Calu3 (cell line): ENCODE measurements around the gene ARHGAP45. TPM values are rescaled to one million over a fixed set of nuclear protein-coding genes. Genes with fewer than 3 reads are reported as not detected.

ENCODE experiments used
- BruUV-seq: library from RNA; stranded (reverse); fragments of 400-500 nt; replicated peaks from 2 replicates; lab custom pipeline; 2021; lab: Mats Ljungman, UMichigan
- CTCF ChIA-PET: fragments of 300-600 bp; sonication (Branson Sonifier 250); formaldehyde crosslinking; loops from one replicate; lab custom pipeline; 2022; ENCODE audit warnings: antibody characterized with exemption; lab: Charles Lee
- DNase-seq: peaks from one replicate; pipeline ENCODE4 v3.0.0; 2022
- H3K27ac Mint-ChIP-seq: one replicate; pipeline ENCODE4 v1.8.0; 2022; ENCODE audit warnings: mixed read lengths; ENCODE audit not compliant: unreplicated experiment
- H3K27me3 Mint-ChIP-seq: one replicate; pipeline ENCODE4 v1.8.0; 2022; ENCODE audit warnings: mixed read lengths; ENCODE audit not compliant: unreplicated experiment
- H3K36me3 Mint-ChIP-seq: one replicate; pipeline ENCODE4 v1.8.0; 2022; ENCODE audit warnings: mild to moderate bottlenecking, moderate library complexity, mixed read lengths; ENCODE audit not compliant: insufficient read depth, unreplicated experiment
- H3K4me1 Mint-ChIP-seq: one replicate; pipeline ENCODE4 v1.8.0; 2022; ENCODE audit warnings: mild to moderate bottlenecking, low read depth, mixed read lengths; ENCODE audit not compliant: unreplicated experiment
- H3K4me3 Mint-ChIP-seq: one replicate; pipeline ENCODE4 v1.8.0; 2022; ENCODE audit warnings: mild to moderate bottlenecking, low read depth, moderate library complexity, mixed read lengths; ENCODE audit not compliant: unreplicated experiment
- H3K9me3 Mint-ChIP-seq: one replicate; pipeline ENCODE4 v1.8.0; 2022; ENCODE audit warnings: low read depth, mixed read lengths; ENCODE audit not compliant: unreplicated experiment
- intact Hi-C: fragments of 100-400 bp; cut with micrococcal nuclease; formaldehyde crosslinking; loops from one replicate; pipeline ENCODE4 v1.10.0; 2022; ENCODE audit not compliant: unreplicated experiment
- total RNA-seq: library from RNA; stranded (reverse); gene quantifications from 2 replicates; pipeline ENCODE4 v1.2.3, GENCODE V29; 2022
- TF ChIP-seq, protein P1 (sequence below): fragments of 200-600 bp; IDR thresholded peaks from one replicate; pipeline ENCODE4 v1.8.0; 2022; ENCODE audit warnings: antibody characterized with exemption; ENCODE audit not compliant: unreplicated experiment

Gene ARHGAP45
- total RNA-seq, 1 experiment from 2014 or later, result 10.4 TPM

DNA sequence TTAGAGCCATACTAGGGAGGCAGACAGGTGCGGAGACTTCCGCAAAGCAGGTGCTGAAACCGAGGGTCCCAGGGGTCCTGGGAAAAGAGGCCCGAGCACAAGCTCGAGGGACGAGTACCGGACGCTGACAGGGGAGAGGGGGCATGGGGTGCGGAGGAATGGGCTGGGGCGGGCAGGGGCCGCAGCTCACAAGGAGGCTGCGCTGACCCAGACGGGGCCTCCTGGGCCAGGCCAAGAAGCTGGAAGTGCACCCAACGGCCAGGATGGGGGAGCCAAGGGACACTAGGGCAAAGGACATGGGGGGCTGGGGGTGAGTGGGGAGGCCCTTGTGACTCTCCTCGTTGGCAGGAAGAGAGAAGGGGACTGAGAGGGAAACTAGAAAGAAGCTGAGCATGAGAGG is 26.4 kb downstream of the ARHGAP45 start:
- TF ChIP-seq, protein P1, sequence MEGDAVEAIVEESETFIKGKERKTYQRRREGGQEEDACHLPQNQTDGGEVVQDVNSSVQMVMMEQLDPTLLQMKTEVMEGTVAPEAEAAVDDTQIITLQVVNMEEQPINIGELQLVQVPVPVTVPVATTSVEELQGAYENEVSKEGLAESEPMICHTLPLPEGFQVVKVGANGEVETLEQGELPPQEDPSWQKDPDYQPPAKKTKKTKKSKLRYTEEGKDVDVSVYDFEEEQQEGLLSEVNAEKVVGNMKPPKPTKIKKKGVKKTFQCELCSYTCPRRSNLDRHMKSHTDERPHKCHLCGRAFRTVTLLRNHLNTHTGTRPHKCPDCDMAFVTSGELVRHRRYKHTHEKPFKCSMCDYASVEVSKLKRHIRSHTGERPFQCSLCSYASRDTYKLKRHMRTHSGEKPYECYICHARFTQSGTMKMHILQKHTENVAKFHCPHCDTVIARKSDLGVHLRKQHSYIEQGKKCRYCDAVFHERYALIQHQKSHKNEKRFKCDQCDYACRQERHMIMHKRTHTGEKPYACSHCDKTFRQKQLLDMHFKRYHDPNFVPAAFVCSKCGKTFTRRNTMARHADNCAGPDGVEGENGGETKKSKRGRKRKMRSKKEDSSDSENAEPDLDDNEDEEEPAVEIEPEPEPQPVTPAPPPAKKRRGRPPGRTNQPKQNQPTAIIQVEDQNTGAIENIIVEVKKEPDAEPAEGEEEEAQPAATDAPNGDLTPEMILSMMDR, result no peak
- Mint-ChIP-seq H3K27me3 (no peaks in the 10 kb centered on the region), H3K4me3 (peak overlapping the region; percentile 93), H3K4me1 (peaks cover 10% of the 10 kb centered on the region), H3K36me3 (peaks cover 55% of the 10 kb centered on the region), H3K27ac (no peak overlapping the region), H3K9me3 (no peaks in the 10 kb centered on the region)
- CTCF ChIA-PET, result no interaction called here
- intact Hi-C loops, result no loop called here
- DNase-seq, result no peak
- BruUV-seq, result no TSS peak

DNA sequence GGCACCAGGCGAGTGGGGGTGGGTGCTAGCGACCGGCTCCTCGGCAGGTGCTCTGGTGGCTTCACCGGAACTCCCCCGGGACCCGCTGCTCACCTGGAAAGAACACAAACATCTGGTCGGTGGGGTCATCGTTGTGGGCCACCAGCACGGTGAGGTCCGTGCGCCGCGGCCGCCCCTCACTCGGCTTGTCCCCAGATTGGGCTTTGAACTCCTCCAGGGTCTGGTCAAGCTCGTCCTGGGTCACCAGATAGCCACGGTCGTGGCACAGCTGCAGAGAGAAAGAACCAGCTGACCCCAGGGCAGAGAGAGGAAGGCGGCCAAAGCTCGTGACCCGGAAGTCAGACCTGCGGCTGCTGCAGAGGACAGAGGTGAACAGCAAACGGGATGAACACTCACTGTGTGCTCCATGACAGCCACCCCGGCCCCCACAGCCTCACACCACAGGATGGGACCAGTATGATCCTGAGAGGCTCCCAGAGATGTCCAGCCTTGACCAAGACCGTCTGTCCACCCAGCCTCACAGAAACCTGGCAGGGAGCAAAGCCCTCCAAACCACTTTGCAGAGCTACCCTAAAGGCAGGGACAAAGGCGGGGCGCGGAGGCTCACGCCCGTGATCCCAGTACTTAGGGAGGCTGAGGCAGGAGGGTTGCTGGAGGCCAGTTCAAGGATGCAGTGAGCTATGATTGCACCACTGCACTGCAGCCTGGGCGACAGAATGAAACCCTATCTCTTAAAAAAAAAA is 27.0 kb downstream of the ARHGAP45 start:
- H3K27ac Mint-ChIP-seq, result peak overlapping the region; percentile 77
- peaks cover 54% of the 10 kb centered on the region for H3K36me3 Mint-ChIP-seq
- no peaks in the 10 kb centered on the region for H3K27me3 Mint-ChIP-seq
- no peak for DNase-seq
- intact Hi-C loops, result no loop called here
- peak overlapping the region; percentile 93 for H3K4me3 Mint-ChIP-seq
- CTCF ChIA-PET, result no interaction called here
- no peaks in the 10 kb centered on the region for H3K9me3 Mint-ChIP-seq
- no TSS peak for BruUV-seq
- TF ChIP-seq, protein P1, result no peak
- peaks cover 16% of the 10 kb centered on the region for H3K4me1 Mint-ChIP-seq

DNA sequence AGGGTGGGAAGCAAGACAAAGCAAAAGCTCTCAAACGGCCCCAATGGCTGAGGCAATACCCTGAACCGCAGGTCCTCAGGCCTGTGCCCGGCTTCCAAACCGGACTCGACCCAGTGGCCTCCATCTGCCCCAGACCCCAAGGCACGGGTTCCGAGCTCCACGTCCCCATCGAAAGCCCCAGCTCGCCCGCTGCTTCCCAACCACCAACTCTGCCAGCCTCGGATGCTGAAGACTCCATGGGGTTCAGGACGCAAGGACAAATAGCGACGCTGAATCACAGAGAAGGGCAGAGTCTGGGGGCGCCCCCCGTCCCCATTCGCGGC is 27.6 kb downstream of the ARHGAP45 start:
- no peaks in the 10 kb centered on the region for H3K9me3 Mint-ChIP-seq
- no peaks in the 10 kb centered on the region for H3K27me3 Mint-ChIP-seq
- peaks cover 52% of the 10 kb centered on the region for H3K36me3 Mint-ChIP-seq
- CTCF ChIA-PET, result no interaction called here
- H3K4me3 Mint-ChIP-seq, result peak overlapping the region; percentile 93
- intact Hi-C loops, result no loop called here
- peaks cover 19% of the 10 kb centered on the region for H3K4me1 Mint-ChIP-seq
- H3K27ac Mint-ChIP-seq, result peak overlapping the region; percentile 77
- BruUV-seq, result no TSS peak
- TF ChIP-seq, protein P1, result no peak
- no peak for DNase-seq

DNA sequence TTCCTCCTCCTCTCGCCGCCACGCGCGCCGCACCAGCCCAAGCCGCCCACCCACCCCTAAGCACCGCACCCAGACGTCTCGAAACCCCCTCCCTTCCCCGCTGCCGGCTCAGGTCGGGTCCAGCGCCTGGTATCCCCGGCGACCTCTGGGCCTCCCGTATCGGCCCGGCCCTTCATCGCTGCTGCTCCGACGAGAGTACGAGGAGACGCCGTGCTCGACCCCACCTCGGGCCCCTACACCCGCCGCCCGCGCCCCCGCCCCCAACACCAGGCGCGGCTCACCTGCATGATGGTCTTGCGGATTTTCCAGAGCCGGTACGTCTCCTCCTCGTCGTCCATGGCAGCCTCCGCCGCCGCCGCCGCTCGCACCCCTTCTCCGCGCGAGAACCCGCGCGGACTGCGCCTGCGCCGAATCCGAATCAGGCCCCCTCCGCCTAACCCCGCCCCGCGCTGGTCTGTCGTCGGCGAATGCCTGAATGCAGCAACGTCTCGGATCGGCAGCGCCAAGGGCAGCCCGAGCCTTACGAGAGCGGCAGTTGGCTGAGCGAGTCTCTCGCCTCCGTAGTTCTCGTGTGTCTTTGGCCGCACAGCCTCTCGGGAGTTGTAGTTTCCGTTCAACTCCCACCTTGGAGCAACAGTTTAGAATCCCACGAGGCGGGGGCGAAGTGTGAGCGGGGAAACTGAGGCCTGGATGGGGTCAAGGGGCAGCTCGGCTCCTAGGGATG is 28.2 kb downstream of the ARHGAP45 start, which contains the start of gene POLR2E:
TSS of gene POLR2E (minus strand) at position 398 of the 724 bp plus-strand sequence. CDS start at position 338, 60 bp downstream.
- peak within 1 kb of the TSS; percentile 77 for H3K27ac Mint-ChIP-seq
- peak; percentile 92 for DNase-seq
- H3K4me1 Mint-ChIP-seq, result peaks cover 19% of the 10 kb centered on the region
- H3K27me3 Mint-ChIP-seq, result no peaks in the 10 kb centered on the region
- CTCF ChIA-PET, result no interaction called here
- H3K4me3 Mint-ChIP-seq, result peak within 1 kb of the TSS; percentile 93
- H3K36me3 Mint-ChIP-seq, result peaks cover 56% of the 10 kb centered on the region
- no peaks in the 10 kb centered on the region for H3K9me3 Mint-ChIP-seq
- intact Hi-C loops, result no loop called here
- BruUV-seq, result no TSS peak
- TF ChIP-seq, protein P1, result no peak
